GM12865 (cell line): ENCODE data around the gene DLG4.

ENCODE experiments used
- DNase-seq: peaks from one replicate; pipeline ENCODE4 v3.0.0; 2010; ENCODE audit warnings: low read depth
- H3K4me3 ChIP-seq: 2 replicates; pipeline ENCODE4 v1.5.1; 2011; ENCODE audit warnings: mild to moderate bottlenecking, low read depth, low read length, control low read depth
- TF ChIP-seq, protein P1 (sequence below): IDR thresholded peaks from 2 replicates; pipeline ENCODE4 v1.5.1; 2011; ENCODE audit warnings: low read length, control low read depth, low read depth, inconsistent platforms; ENCODE audit not compliant: insufficient read depth; ENCODE audit errors: missing control alignments

DLG4 gene

DNA sequence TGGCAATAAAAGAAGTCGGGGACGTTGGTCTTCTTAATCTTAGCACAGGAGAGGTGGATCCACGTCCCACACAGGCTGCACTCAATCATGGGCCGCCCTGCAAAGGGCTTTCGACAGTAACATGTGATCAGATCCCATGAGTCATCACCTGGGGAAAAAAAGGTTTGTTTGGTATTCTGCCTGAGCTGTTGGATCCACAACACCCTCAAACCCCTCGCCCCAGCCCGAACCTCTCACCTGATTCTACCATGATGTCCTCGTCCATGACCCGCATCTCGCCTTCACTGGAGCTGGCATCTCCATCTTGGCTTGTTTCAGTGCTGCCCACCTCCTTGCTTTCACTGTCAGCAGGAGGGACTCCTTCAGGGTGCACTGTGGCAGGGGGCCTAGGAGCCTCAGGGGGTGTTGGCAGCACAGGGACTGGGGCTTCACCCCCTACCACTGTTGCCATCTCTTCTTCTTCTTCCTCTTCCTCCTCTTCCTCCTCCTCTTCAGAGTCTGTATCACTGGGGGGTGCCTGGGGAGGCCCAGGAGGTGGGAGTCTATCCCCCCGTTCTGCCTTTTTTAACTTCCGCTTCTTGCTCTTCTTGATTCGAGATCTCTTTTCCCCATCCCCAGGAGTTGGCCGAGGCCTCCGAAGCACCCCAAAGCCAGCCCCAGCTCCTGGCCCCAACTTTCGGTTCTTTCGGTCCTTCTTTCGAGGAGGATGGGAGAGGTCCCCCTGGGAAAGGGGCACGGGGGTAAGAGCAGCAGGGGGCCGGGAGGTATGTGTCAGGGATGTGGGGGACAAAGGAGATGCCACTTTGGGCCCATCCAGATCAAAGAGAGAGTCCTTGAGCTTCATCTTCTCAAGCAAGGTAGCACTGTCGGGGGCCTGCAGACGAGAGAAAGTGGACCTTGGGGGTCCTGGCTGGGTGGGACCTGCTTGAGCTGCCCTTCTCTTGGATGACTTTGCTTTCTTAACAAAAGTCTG is 16.3 kb upstream of the DLG4 start:
- DNase-seq = no peak
- TF ChIP-seq, protein P1, sequence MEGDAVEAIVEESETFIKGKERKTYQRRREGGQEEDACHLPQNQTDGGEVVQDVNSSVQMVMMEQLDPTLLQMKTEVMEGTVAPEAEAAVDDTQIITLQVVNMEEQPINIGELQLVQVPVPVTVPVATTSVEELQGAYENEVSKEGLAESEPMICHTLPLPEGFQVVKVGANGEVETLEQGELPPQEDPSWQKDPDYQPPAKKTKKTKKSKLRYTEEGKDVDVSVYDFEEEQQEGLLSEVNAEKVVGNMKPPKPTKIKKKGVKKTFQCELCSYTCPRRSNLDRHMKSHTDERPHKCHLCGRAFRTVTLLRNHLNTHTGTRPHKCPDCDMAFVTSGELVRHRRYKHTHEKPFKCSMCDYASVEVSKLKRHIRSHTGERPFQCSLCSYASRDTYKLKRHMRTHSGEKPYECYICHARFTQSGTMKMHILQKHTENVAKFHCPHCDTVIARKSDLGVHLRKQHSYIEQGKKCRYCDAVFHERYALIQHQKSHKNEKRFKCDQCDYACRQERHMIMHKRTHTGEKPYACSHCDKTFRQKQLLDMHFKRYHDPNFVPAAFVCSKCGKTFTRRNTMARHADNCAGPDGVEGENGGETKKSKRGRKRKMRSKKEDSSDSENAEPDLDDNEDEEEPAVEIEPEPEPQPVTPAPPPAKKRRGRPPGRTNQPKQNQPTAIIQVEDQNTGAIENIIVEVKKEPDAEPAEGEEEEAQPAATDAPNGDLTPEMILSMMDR = no peak
- H3K4me3 ChIP-seq = no peak overlapping the region

DNA sequence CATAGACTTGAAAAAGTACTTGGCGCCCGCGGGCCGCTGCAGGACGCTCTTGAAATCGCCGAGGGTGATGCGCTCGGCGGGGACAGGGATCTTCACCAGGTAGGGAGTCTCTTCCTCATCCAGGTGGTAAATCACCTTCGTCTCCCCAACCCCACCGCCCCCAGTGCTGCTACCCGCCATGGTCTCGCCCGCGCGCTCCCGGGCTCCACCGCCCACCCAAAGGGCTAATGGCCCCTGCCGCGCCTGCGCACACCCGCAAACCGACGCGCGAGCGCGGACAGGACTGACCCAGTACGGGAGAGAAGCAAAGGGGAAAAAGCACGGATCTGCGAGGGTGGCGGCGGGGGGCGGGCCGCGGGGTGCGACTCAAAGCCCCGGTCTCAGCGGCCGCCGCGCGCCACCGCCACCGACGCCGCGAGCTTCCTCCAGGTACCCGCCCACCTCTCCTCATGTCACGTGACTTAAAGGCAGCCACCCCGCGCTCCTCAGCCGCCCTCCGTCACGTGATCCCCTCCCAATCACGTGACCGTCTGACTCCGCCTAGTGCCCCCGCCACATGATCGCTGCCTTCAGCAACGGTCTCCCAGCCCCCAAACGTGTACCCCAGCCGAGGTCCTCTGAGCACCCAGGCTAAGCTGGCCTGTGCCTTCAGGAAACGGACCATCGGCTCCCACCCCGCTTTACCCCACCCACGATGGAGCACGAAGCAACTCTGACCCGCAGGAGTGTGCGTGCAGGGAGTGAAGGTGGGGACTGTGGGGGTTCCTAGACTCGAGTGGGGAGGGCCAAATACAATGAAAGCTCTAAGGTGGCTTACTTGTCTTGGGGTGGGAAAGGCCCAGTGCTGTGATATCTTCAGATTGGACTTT is 14.7 kb upstream of the DLG4 start, which contains the start of gene DVL2:
TSS of gene DVL2 (minus strand) at position 435 of the 869 bp plus-strand sequence. CDS start at position 180, 255 bp downstream.
- peak; percentile 97 for DNase-seq
- peak within 1 kb of the TSS; percentile 96 for H3K4me3 ChIP-seq
- TF ChIP-seq, protein P1 = no peak

DNA sequence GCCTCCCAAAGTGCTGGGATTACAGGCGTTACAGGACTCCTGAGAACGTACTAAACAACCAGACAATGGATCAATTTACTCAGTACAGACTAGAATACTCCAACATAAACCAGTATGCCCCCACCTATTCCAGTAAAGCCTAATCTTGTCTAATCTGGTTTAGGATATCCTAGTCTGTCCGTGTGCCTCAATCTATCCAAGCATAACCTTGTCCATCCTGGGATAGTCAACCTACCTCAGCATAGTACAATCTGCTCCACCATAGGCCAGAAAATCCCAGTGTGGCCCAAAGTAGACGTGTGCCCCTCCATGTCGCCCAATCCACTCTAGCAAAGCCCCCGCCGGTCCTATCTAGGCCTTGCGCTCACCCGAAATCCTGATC is 14.1 kb upstream of the DLG4 start:
- peak overlapping the region; percentile 96 for H3K4me3 ChIP-seq
- TF ChIP-seq, protein P1 = no peak
- no peak for DNase-seq

DNA sequence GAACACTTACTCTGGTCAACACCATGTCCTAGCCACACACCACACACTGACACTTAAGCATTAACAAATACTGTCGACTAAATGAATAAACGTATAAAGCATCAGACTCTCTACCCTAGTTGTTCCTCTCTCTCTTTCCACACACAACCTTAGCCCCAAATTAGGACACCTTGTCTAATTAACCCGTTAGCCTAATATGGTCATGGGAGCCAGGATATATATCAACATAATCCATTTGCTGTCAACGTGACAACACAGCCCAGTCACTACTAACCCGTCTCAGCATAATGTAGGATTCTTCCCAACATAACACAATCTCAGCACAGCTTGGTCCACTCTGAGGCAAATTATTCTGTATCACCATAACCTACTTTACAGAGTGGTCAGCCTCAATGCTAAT is 12.5 kb upstream of the DLG4 start:
- no peak for DNase-seq
- TF ChIP-seq, protein P1 = no peak
- H3K4me3 ChIP-seq = no peak overlapping the region

DNA sequence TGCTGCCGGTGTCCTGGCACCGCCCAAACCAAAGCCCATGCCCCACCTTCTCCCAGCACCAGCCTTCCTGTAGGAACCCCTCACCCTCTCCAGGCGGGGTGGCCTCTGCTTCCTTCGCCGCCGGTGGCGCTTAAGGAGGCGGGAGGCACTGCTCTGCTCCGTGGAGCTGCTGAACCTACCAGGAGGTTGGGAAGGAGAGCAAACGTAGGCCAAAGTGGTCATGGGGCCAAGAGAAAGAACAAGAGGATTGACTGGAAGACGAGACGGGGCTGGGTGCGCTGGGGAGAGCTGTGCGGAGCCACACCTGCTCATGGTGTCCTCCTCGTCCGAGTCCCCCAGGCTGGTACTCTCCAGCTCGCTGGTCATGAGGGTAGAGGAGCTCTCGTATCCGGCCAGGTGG is 9.9 kb upstream of the DLG4 start:
- H3K4me3 ChIP-seq = no peak overlapping the region
- DNase-seq = no peak
- TF ChIP-seq, protein P1 = no peak

DNA sequence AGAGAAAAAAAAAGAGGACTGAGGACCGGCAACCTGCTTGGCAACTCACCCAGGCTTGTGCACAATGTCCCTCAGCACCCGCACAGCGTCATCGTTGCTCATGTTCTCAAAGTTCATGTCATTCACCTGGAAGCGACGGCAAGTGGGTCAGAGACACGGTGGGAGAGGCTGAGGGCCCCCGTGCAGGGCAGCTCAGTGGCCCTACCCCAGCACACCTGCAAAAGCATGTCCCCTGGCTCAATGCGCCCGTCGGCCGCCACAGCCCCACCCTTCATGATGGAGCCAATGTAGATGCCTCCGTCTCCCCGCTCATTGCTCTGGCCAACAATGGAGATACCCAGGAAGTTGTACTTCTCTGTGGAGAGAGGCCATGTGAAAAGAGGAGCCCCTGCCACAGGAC is 9.3 kb upstream of the DLG4 start:
- TF ChIP-seq, protein P1 = no peak
- H3K4me3 ChIP-seq = no peak overlapping the region
- DNase-seq = no peak
